HG03025 (cell line): ENCODE results near the gene FABP6.
A peak's percentile ranks its signal among the peaks of the same experiment; 100 is the strongest.
"Not testable (repeated sequence)": the region's sequence is repeated elsewhere in the genome, so short reads cannot be mapped to it uniquely, and the experiment has no call there.

ENCODE experiments used
- ATAC-seq: cut with Tn5 transposase; IDR thresholded peaks from one replicate; pipeline ENCODE4 v1.9.1; 2021; ENCODE audit warnings: mild to moderate bottlenecking, moderate library complexity; ENCODE audit not compliant: unreplicated experiment, low FRiP score

The FABP6 gene

DNA sequence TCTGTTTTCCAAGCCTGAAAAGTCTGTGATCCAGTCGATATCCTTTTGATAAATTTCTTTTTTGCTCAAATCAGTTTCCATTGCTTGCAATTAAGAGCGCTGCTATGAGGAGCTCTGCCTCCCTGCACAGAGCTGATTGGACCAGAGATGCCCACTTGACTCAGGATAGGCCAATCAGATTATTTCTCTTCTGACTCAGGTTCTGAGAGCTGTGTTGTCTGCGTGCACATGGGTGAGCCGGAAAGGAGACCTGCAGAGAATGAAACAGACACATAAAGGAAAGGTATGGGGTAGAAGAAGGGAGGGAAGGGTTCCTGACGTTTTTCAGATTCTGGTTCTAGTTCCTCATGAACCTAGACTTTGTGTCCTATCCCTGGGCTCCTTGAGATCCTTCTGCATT, 15.8 kb upstream of the FABP6 start:
- peak; percentile 57 for ATAC-seq

DNA sequence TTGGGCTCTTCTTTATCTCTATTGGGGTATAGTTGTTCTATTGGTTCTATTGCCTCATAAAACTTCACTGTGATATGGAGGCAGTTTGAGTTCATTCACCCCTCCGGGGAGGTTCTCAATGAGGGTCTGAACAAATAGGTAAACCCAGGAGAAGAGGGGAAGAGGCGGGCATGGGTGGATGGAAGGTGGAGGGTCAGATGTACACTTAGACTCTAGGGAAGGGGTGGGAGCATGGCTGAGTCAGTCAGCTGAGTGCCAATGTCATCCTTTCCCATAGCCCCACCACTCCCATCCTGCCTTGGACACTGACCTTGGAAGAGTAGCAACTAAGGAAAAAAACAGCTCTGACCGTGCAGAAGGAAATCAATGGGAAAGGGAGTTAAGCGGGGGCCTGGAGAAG, 9.9 kb upstream of the FABP6 start:
- ATAC-seq: no peak

GRCh38 chr5:160221082-160221481, 8.2 kb upstream of the FABP6 start:
- no peak for ATAC-seq

DNA sequence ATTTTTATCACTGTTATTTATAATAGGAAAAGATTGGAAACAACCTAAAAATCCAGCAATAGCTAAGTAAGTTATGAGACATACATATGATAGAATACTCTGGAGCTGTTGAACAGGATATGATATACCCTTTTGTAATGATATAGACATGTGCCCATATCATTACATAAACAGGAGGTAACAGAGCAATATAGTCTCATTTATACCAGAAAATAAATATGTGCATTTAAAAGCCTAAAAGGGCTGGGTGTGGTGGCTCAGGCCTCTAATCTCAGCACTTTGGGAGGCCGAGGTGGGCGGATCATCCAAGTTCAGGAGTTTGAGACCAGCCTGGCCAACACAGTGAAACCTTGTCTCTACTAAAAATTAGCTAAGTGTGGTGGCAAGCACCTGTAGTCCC, 2.3 kb upstream of the FABP6 start:
- no peak for ATAC-seq

- no peak for ATAC-seq
Observed at GRCh38 chr5:160230686-160231527, 1.6 kb downstream of the FABP6 start.

GRCh38 chr5:160231783-160232342, 2.6 kb downstream of the FABP6 start:
- ATAC-seq: no peak

GRCh38 chr5:160233215-160233614, 3.9 kb downstream of the FABP6 start:
- ATAC-seq: no peak

DNA sequence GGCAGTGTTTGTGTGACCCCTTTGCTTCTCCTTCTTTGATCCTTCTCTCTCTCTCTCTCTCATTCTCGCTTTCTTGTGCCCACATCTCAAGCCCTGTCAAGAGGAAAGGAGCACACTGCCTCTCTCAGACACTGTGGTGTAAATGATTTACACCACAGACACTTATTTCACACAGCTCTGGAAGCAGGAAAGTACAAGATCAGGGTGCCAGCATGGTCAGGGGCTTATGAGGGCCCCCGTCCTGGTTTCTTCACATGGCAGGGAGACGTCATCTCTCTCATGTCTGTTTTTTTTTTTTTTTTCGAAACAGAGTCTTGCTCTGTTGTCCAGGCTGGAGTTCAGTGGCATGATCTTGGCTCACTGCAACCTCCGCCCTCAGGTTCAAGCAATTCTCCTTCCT, 6.4 kb downstream of the FABP6 start:
- no peak for ATAC-seq

DNA sequence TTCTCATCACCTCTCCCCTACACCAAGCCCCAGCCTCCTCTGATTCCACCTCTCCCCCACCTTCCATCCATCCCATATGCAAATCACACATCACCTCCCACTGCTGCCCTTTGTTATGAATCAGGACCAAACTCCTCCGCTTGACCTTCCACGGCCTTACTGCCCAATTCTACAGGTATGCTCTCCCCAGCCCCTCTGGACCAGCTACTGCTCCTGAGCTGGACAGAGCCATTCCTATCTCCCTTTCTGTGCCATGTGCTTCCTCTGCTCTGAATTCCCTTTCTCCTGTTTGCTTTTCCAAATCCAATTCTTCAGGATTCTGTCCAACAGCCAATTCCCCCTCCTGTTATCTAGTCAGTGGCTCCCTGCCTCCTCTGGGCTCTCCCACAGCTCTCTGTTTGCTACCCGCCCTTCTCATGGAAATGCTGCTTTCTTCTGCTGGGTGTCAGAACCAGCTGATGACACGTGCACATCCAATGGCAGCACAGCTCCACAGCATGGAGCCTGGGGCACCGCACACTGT, 8.3 kb downstream of the FABP6 start:
- no peak for ATAC-seq

DNA sequence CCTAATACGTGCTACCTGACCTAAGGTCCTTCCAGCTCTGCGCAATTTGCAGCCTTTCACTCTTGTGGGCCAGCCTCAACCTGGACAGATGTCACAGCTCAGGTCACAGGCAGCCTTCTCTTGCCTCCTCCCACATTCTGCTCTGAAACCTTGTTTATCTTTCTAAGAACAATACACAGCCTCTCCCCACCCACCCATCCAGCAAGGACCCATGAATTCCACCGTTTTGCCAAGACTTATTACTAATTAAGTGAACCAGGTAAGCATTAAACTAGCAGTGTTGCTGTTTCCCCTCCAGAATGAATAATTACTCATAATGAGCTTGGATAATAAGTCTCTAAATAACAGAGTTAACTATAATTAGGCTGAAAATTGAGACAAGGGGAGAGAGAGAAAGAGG, 11.0 kb downstream of the FABP6 start:
- no peak for ATAC-seq

DNA sequence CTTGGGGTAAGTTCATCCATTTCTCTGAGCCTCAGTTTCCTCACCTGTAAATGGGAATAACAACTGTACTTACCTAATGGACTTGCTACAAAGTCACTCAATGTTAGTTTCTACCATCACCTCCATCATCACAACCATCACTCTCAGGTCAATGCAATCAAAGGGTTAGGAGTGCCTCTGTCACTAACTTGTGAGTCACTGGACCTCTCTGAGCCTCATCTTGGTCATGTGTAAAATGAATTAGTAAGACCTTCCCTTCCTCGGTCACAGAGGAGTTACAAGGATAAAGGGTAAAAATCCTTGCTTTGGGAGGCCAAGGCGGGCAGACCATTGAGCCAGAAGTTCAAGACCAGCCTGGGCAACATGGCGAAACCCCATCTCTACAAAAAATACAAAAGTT, 12.8 kb downstream of the FABP6 start:
- ATAC-seq: no peak

DNA sequence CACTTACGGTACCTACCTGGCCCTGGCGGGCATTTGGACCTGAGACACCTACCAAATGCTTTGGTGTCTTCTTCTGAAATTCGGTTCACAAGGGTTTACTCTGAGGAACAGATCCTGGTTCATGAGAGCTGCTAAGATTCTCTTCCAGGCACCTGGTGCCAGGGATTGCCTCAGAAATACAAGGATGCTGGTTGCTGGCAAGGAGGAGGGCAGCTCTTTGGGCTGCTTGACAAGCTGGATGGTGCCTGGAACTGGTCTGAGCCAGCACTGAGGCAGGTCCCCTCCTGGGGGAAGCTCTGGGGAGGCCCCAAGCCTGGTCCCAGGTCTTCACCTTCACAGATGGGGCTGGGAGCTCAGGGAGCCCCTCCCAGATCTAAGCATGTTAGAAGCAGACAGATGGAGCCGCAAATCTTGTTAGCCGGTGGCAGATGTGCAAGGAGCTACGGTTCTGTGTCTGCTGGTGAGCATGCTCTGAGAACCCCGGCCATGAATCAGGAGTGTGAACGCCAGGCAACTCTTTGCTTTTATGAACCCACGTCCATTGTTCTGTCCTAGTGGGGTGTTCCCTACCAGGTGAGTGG, 16.3 kb downstream of the FABP6 start:
- ATAC-seq: no peak

GRCh38 chr5:160249570-160249969, 20.3 kb downstream of the FABP6 start:
- not testable (repeated sequence) for ATAC-seq

DNA sequence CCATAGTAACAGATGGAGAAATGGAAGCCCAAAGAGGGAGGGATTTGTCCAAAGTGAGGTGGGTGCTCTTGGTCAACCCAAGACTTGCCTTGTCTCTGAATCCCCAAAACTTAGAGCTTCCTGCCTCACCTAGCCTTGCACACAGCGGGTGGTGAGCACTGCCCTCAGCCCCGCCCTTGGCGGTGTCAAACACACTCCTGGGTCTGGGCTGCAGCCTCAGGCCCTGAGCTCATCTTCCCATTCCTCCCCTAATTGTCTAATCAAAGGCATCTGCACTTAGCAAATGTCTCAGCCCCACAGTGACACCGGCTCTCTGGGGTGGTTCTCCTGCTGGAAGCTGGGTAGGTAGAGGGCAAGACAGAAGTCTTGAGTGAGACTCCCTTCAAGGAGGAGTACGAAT, 20.9 kb downstream of the FABP6 start:
- no peak for ATAC-seq

- no peak for ATAC-seq
Observed at GRCh38 chr5:160250826-160251225, 21.5 kb downstream of the FABP6 start.

GRCh38 chr5:160251406-160252155, 22.3 kb downstream of the FABP6 start:
- ATAC-seq: no peak

DNA sequence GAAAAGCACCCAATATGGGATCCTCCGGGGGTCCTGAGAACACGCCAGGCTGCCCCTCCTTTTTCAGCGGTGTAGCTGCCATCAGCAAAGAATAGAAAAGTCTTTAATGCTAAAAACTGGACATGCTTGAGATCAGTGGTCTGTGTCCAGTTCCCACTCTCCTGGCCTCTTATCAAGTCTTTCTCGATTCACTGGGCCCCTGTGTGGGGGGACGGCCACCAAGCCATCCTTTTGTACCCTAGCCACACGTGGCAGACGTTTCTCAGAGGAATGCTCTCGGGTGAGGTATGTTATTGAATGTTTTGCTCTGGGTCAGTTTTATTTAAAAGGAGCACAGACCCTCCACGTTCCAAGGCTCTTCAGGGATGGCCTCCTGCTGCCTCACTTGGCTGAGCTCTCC, 23.6 kb downstream of the FABP6 start:
- no peak for ATAC-seq

- ATAC-seq: no peak
Observed at GRCh38 chr5:160253441-160253840, 24.1 kb downstream of the FABP6 start.

DNA sequence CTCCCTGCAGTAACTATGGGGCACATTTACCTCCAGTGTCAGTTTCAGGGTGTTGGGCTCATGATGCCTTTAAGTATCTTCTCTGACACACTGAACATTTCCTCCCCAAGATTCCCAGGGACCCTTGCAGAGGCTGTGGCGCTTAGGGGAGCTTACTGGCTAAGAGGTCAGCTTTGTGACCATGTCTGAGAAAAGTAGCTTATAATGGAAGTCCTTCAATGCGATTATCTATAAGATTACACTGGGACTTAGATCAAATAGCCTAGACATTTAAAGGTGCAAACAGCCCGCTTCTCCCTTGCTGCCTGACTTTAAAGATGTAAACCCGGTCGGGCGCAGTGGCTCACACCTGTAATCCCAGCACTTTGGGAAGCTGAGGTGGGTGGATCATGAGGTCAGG, 25.4 kb downstream of the FABP6 start:
- ATAC-seq: no peak

DNA sequence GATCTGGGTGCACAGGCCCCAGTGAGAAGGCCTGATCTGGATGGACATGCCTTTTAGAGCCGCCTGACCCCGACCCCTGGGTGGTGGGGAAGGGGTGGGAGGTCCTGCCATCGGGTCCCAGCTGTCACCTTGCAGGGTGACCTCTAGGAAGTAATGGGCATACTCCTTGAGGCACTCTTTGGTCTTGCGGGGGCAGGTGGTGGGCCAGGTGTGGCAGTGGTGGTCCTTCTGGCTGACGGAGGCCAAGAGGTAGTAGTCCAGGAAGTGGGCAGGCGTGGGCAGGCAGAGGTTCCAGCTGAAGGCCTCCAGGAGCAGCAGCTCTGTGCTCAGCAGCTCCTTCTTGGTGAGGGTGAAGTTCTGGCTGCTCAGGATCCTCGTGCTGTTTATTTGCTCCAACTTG, 30.0 kb downstream of the FABP6 start:
- ATAC-seq: no peak
